RWPE2 (cell line): ENCODE measurements around the gene APOBEC4.

Experiments used
- ATAC-seq: fragments of 200-7000 bp; cut with Tn5 transposase; 3 replicates; pipeline ENCODE4 v1.9.1; 2021; ENCODE audit warnings: low read depth
- DNase-seq: peaks from one replicate; pipeline ENCODE4 v3.0.0-alpha.2; 2020; ENCODE audit warnings: low spot score
- H3K27ac ChIP-seq: fragments of 450-650 bp; 2 replicates; pipeline ENCODE4 v1.5.1; 2017; ENCODE audit warnings: mild to moderate bottlenecking; ENCODE audit not compliant: poor library complexity, severe bottlenecking
- H3K27me3 ChIP-seq: fragments of 250-450 bp; sonication (Bioruptor Pico); 2 replicates; pipeline ENCODE4 v1.5.1; 2021; ENCODE audit warnings: mild to moderate bottlenecking, moderate library complexity; ENCODE audit not compliant: insufficient read depth, poor library complexity, severe bottlenecking
- H3K36me3 ChIP-seq: fragments of 250-450 bp; sonication (Bioruptor Pico); 2 replicates; pipeline ENCODE4 v1.5.1; 2020; ENCODE audit warnings: low read depth, mild to moderate bottlenecking, moderate library complexity
- H3K4me1 ChIP-seq: fragments of 250-450 bp; sonication (Bioruptor Pico); 2 replicates; pipeline ENCODE4 v1.5.1; 2021; ENCODE audit warnings: mild to moderate bottlenecking, moderate library complexity; ENCODE audit not compliant: insufficient read depth, poor library complexity, severe bottlenecking
- H3K4me3 ChIP-seq: fragments of 250-450 bp; sonication (Bioruptor Pico); 2 replicates; pipeline ENCODE4 v1.5.1; 2021; ENCODE audit warnings: mild to moderate bottlenecking, moderate library complexity; ENCODE audit not compliant: severe bottlenecking
- H3K9me3 ChIP-seq: fragments of 250-450 bp; sonication (Bioruptor Pico); 2 replicates; pipeline ENCODE4 v1.5.1; 2021; ENCODE audit warnings: mild to moderate bottlenecking, moderate library complexity; ENCODE audit not compliant: severe bottlenecking
- TF ChIP-seq, protein P1 (sequence below): fragments of 450-650 bp; IDR thresholded peaks from one replicate; pipeline ENCODE4 v1.5.1; 2017; ENCODE audit warnings: mild to moderate bottlenecking, moderate library complexity; ENCODE audit not compliant: poor library complexity, severe bottlenecking

The APOBEC4 gene

GRCh38 chr1:183675381-183675780 lies 22.3 kb upstream of the APOBEC4 start:
- ATAC-seq = peak; percentile 38; the same call in 1 of the 3 replicates
- H3K27me3 ChIP-seq = no peaks in the 10 kb centered on the region
- H3K4me3 ChIP-seq = no peak overlapping the region
- H3K4me1 ChIP-seq = no peaks in the 10 kb centered on the region
- H3K27ac ChIP-seq = no peak overlapping the region
- DNase-seq = no peak
- H3K36me3 ChIP-seq = no peaks in the 10 kb centered on the region
- TF ChIP-seq, protein P1, sequence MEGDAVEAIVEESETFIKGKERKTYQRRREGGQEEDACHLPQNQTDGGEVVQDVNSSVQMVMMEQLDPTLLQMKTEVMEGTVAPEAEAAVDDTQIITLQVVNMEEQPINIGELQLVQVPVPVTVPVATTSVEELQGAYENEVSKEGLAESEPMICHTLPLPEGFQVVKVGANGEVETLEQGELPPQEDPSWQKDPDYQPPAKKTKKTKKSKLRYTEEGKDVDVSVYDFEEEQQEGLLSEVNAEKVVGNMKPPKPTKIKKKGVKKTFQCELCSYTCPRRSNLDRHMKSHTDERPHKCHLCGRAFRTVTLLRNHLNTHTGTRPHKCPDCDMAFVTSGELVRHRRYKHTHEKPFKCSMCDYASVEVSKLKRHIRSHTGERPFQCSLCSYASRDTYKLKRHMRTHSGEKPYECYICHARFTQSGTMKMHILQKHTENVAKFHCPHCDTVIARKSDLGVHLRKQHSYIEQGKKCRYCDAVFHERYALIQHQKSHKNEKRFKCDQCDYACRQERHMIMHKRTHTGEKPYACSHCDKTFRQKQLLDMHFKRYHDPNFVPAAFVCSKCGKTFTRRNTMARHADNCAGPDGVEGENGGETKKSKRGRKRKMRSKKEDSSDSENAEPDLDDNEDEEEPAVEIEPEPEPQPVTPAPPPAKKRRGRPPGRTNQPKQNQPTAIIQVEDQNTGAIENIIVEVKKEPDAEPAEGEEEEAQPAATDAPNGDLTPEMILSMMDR = no peak
- H3K9me3 ChIP-seq = no peaks in the 10 kb centered on the region

DNA sequence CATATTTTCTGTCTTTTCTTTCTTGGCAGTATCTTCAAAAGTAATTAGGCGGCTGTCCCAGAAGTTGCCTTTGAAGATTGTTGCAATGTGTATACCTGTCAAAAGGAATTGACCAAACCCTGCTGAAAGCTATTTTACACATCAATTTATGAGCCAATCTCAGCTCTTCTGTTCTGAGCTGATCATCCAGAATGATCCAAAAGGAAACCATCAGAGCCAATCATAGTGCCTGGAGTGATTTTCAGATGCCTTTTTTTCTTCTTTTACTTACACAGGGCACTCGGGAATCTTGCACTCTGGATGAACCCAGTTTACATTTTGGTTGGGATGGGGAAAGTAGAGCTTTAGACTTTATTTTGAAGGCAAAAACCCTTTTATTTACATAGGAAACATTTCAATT lies 21.8 kb upstream of the APOBEC4 start:
- no peak for DNase-seq
- Histone ChIP-seq H3K4me1 (no peaks in the 10 kb centered on the region), H3K36me3 (no peaks in the 10 kb centered on the region), H3K27me3 (no peaks in the 10 kb centered on the region), H3K27ac (no peak overlapping the region), H3K9me3 (no peaks in the 10 kb centered on the region), H3K4me3 (no peak overlapping the region)
- TF ChIP-seq, protein P1 = no peak
- no peak for ATAC-seq

DNA sequence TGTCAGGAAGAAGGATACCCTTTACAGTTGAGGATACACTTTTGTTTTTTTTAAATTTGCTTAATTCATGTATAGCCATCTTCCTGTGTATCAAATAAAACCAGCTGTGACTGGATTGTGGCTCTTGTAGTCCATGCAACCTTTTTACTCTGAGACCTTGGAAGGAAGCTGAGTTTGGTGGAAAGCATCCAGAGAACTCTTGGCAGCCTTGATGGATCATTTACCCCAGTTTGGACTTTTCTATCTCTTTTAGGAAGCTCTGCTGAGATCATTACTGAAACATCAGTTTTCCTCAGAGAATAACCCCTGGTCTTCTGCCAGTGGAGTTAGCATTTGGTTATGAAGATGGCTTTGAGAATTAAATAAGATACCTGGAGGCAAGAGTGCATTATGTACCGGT lies 21.2 kb upstream of the APOBEC4 start:
- H3K27me3 ChIP-seq = no peaks in the 10 kb centered on the region
- DNase-seq = no peak
- no peaks in the 10 kb centered on the region for H3K36me3 ChIP-seq
- H3K4me3 ChIP-seq = no peak overlapping the region
- no peak overlapping the region for H3K27ac ChIP-seq
- no peaks in the 10 kb centered on the region for H3K4me1 ChIP-seq
- H3K9me3 ChIP-seq = no peaks in the 10 kb centered on the region
- ATAC-seq = no peak
- TF ChIP-seq, protein P1 = no peak

DNA sequence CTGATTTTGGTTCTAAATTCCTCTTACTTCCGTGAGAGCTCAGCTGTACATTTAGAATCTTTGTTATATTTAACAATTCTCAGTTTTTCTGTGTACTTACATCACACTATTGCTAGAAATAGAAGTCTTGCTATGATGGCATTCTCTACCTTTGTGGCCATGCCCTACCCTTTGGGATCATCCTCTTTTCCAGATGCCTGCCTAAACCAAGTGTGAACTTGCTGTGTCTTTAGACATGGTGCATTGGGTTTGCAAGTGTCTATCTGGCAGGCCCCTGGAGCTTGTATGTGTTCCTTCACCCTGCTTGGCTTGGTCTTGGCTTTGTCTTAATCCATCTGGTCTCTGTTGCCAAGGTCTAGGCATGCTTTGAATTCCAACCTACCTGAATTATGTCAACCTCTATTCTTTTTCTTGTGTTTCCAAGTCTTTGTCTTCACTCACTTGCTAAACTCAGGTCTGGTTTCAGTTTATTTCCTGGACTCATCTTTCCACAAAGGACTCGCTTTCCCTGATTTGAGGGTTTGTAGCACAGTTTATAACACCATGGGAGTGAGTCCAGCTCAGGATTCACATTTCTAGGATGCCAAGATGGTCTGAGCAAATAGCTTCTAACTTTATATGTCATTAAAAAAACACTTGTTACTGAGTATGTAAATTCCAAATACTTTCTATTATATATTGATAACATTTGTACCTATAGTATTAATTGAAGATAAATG lies 20.6 kb upstream of the APOBEC4 start:
- ATAC-seq (no peak), DNase-seq (no peak)
- H3K4me1 ChIP-seq = no peaks in the 10 kb centered on the region
- TF ChIP-seq, protein P1 = no peak
- no peaks in the 10 kb centered on the region for H3K27me3 ChIP-seq
- H3K4me3 ChIP-seq = no peak overlapping the region
- no peaks in the 10 kb centered on the region for H3K9me3 ChIP-seq
- H3K36me3 ChIP-seq = no peaks in the 10 kb centered on the region
- no peak overlapping the region for H3K27ac ChIP-seq

DNA sequence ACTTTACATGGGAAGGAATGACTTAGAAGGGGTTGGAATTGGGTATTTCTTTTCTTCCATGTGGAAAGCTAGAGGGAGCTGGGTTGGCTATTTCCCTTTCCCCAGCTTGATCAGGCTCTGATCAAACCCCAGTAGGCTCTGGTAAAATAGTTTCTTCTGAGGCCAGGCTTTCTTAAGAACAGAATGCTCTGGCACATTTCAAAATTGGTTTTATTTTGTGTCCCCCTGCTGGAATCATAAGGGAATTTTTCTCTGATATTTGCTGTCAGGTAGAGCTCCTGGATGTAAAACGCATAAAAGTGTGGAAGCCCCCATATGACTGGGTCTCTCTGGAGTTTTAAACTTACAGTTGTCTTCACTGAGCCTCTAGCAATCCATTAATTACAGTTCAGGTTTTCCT lies 17.1 kb upstream of the APOBEC4 start:
- TF ChIP-seq, protein P1 = peak; percentile 11
- H3K4me3 ChIP-seq = no peak overlapping the region
- ATAC-seq = no peak
- H3K27me3 ChIP-seq = no peaks in the 10 kb centered on the region
- no peak for DNase-seq
- H3K27ac ChIP-seq = no peak overlapping the region
- H3K4me1 ChIP-seq = no peaks in the 10 kb centered on the region
- no peaks in the 10 kb centered on the region for H3K36me3 ChIP-seq
- H3K9me3 ChIP-seq = no peaks in the 10 kb centered on the region
